Breast epithelium (tissue), 3 donors: ENCODE results near the gene UBLCP1.

ENCODE experiments used
- POLR2A ChIP-seq: fragments of 450-650 bp; IDR thresholded peaks from one replicate; pipeline ENCODE4 v1.6.1; 2016; ENCODE audit warnings: antibody characterized with exemption, mild to moderate bottlenecking, moderate library complexity
- TF ChIP-seq, protein P1 (sequence below), 3 donors: fragments of 450-650 bp; IDR thresholded peaks; one replicate each; pipeline ENCODE4 v1.5.1; 2016 to 2017; ENCODE audit warnings: antibody characterized with exemption in 3 of 3, mild to moderate bottlenecking in 3 of 3, moderate library complexity in 3 of 3

DNA sequence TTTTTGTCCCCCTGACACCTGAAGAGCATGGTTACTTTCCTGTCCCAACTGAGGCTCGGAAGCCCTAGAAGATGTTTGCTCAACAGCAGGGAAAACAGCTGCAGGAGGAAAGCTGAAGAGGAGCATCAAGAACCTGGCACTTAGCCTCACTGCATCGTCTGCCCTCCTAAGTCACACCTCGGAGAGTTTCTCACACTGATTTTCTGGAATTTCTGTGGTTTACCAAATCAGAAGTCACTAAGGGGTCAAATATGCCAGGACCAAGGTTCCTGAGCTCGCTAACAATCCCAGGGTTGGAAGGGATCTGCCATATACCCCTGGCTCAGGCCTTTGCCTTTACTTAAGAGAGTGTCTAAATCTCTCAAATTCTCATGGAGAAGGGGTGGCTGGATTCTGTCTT is 61.9 kb downstream of the UBLCP1 start:
- TF ChIP-seq, protein P1, sequence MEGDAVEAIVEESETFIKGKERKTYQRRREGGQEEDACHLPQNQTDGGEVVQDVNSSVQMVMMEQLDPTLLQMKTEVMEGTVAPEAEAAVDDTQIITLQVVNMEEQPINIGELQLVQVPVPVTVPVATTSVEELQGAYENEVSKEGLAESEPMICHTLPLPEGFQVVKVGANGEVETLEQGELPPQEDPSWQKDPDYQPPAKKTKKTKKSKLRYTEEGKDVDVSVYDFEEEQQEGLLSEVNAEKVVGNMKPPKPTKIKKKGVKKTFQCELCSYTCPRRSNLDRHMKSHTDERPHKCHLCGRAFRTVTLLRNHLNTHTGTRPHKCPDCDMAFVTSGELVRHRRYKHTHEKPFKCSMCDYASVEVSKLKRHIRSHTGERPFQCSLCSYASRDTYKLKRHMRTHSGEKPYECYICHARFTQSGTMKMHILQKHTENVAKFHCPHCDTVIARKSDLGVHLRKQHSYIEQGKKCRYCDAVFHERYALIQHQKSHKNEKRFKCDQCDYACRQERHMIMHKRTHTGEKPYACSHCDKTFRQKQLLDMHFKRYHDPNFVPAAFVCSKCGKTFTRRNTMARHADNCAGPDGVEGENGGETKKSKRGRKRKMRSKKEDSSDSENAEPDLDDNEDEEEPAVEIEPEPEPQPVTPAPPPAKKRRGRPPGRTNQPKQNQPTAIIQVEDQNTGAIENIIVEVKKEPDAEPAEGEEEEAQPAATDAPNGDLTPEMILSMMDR (IDR thresholded peaks at IDR 0.05) = no peak
- TF ChIP-seq POLR2A = no peak
